Adrenal gland (tissue), 12 donors: ENCODE results near the gene RASGRP2. TPM values are rescaled to one million over a fixed set of nuclear protein-coding genes. Genes with fewer than 3 reads are reported as not detected.

Experiments used
- DNase-seq, 7 donors: peaks; one replicate each; pipeline ENCODE4 v3.0.0-alpha.2; 2019 to 2020
- H3K27ac ChIP-seq, 5 donors: fragments of 200-600 bp; sonication (generic) in 4 of 5; 1 replicate in 3 of 5; 2 replicates in 2 of 5; pipeline versions ENCODE4 v1.5.1 to v1.8.0; 2016 to 2020; ENCODE audit warnings: mild to moderate bottlenecking in 1 of 5
- H3K27me3 ChIP-seq: fragments of 200-600 bp; 2 replicates; pipeline ENCODE4 v1.8.0; 2021
- H3K36me3 ChIP-seq, 2 donors: fragments of 200-600 bp; replicated peaks in 1 of 2; 1 replicate in 1 of 2; 2 replicates in 1 of 2; pipeline versions ENCODE4 v1.5.1 to v1.8.0; 2018 to 2022
- H3K4me1 ChIP-seq, 2 donors: fragments of 200-600 bp; replicated peaks in 1 of 2; 1 replicate in 1 of 2; 2 replicates in 1 of 2; pipeline versions ENCODE4 v1.5.1 to v1.8.0; 2018 to 2021
- H3K4me3 ChIP-seq, 4 donors: fragments of 200-600 bp; sonication (generic) in 3 of 4; one replicate each; pipeline ENCODE4 v1.5.1; 2016 to 2018
- H3K9me3 ChIP-seq, 3 donors: fragments of 200-600 bp; sonication (generic) in 1 of 3; replicated peaks in 1 of 3; 1 replicate in 2 of 3; 2 replicates in 1 of 3; pipeline versions ENCODE4 v1.5.1 to v1.8.0; 2016 to 2021
- POLR2A ChIP-seq, 2 donors: fragments of 450-650 bp; IDR thresholded peaks; one replicate each; pipeline ENCODE4 v1.6.1; 2017; ENCODE audit warnings: antibody characterized with exemption in 2 of 2, mild to moderate bottlenecking in 2 of 2, moderate library complexity in 1 of 2
- WGBS, 4 donors: extraction: QIAGEN DNeasy Blood & Tissue Kit in 2 of 4; methylation state at CpG; one replicate each; pipeline versions ENCODE4 v1.1.5 to v1.1.7; 2013 to 2017; 5-methylcytosine and 5-hydroxymethylcytosine counted together
- intact Hi-C, 2 donors: fragments of 100-400 bp; cut with DNase I; formaldehyde crosslinking; loops; one replicate each; pipeline versions ENCODE4 v1.14.1 to v1.15.0; 2022 to 2023
- polyA plus RNA-seq, 3 donors: library from polyadenylated mRNA; stranded (reverse); fragments of 200-250 nt in 2 of 3; fragments of 350-450 nt in 1 of 3; fragmentation: Illumina TruSeq in 1 of 3; extraction: RNeasy Lipid Tissue Mini Kit (QIAGEN cat#74804) in 1 of 3; gene quantifications; one replicate each; pipeline ENCODE4 v1.2.3, GENCODE V29; 2013 to 2014
- total RNA-seq, 9 donors: library from RNA; depleted of rRNA in 4 of 9; stranded (reverse); fragments of >200 nt in 4 of 9; fragments of 120-200 nt in 1 of 9; fragmentation: NEBNext Ultra II Directional in 1 of 9; extraction: Animal tissue kit (Norgen Biotek cat#: 25700) in 1 of 9; gene quantifications; one replicate each; pipeline versions ENCODE4 v1.1.0 to v1.2.4, GENCODE V29; 2013 to 2023
- TF ChIP-seq, protein P1 (sequence below), 6 experiments: fragments of 450-650 bp in 4 of 6; fragments of 200-600 bp in 2 of 6; sonication (generic) in 1 of 6; IDR thresholded peaks; 1 replicate in 5 of 6; 2 replicates in 1 of 6; pipeline versions ENCODE4 v1.5.1 to v1.8.0; 2016 to 2021; ENCODE audit warnings: antibody characterized with exemption in 6 of 6, mild to moderate bottlenecking in 2 of 6, moderate library complexity in 1 of 6
- donor health status: healthy with polysubstance abuse.
- donor health status: Bipolar disorder and iron deficiency.
- donor health status: DM: yes; HTN: yes; CAD: no.
- donor health status: DM: no; HTN: no; CAD: no.
- donor health status: DM: no; HTN: no; CAD: no.
- donor health status: DM: yes; HTN: yes; CAD: no.

Gene RASGRP2
- total and polyA plus RNA-seq, 12 donors: 3.6 to 81.9 (median 12.3) TPM

DNA sequence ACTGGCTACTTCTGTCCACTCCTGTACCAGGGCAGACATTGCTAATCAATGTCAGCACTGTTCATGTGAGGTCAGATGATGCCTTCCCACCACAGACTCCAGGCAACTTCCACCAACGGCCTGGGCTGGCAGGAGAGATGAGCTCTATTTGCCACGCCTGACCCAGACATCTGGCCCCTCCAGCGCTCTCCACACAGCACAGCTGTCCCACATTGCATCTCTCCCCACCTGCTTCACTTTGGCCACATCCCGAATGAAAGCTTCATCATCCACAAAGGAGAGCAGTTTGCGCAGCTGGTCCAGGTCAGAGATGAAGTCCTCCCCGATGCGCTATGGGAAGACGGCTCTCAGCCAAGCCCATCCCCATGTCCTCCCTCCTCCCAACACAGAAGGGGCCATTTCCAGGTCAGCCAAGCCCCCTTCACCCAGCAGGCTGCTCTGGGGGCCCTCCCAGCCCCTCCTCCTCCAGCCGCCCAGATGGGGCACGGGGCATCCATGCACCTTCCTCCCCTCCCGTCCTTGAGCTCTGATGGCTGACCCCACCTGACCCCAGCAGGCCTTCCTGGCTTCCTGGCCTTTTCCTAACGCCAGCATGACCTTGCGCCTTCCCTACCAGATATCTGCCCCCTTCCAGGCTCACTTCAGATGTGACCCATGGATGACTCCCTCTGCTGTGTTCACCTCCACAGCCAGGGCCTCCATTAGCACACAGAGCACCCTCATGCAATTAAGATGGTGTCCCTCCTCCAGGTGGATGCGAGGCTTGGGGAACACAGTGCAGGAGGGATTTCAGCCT lies 8.4 kb upstream of the RASGRP2 start:
- H3K27ac ChIP-seq: no peak overlapping the region
- WGBS, 4 donors: 71 to 82% (median 81%) methylated on average over 9 to 14 of the region's 14 CpGs
- no peaks in the 10 kb centered on the region for H3K27me3 ChIP-seq
- TF ChIP-seq POLR2A (IDR thresholded peaks at IDR 0.05): no peak
- TF ChIP-seq, protein P1, sequence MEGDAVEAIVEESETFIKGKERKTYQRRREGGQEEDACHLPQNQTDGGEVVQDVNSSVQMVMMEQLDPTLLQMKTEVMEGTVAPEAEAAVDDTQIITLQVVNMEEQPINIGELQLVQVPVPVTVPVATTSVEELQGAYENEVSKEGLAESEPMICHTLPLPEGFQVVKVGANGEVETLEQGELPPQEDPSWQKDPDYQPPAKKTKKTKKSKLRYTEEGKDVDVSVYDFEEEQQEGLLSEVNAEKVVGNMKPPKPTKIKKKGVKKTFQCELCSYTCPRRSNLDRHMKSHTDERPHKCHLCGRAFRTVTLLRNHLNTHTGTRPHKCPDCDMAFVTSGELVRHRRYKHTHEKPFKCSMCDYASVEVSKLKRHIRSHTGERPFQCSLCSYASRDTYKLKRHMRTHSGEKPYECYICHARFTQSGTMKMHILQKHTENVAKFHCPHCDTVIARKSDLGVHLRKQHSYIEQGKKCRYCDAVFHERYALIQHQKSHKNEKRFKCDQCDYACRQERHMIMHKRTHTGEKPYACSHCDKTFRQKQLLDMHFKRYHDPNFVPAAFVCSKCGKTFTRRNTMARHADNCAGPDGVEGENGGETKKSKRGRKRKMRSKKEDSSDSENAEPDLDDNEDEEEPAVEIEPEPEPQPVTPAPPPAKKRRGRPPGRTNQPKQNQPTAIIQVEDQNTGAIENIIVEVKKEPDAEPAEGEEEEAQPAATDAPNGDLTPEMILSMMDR (IDR thresholded peaks at IDR 0.05): no peak
- H3K36me3 ChIP-seq: no peaks in the 10 kb centered on the region
- DNase-seq: no peak
- intact Hi-C loops: no loop called here
- no peaks in the 10 kb centered on the region for H3K9me3 ChIP-seq
- no peak overlapping the region for H3K4me3 ChIP-seq
- H3K4me1 ChIP-seq: no peaks in the 10 kb centered on the region

DNA sequence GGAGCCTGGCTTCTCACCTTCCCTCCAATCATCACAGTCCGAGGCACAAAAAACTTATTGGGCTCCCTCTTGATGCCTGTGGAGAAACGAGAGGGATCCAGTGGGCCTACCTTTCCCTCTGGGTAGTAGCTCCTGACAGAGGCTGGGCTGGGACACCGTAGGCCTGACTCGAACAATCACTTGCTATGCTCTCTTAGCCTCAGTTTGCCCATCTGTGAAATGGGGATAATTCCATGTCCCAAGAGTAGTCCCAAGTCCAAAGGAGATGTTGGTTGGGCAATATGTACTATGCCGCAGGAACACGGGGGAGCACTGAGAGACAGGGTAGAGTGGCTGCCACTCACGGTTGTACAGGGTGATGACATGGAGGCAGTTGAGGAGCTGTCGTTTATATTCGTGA lies 7.6 kb upstream of the RASGRP2 start:
- no peak overlapping the region for H3K4me3 ChIP-seq
- DNase-seq: no peak
- no peak overlapping the region for H3K27ac ChIP-seq
- H3K9me3 ChIP-seq: no peaks in the 10 kb centered on the region
- no peaks in the 10 kb centered on the region for H3K27me3 ChIP-seq
- WGBS, 4 donors: 89 to 96% (median 94%) methylated on average over 9 of the region's 9 CpGs
- H3K36me3 ChIP-seq: no peaks in the 10 kb centered on the region
- no peak for TF ChIP-seq POLR2A (IDR thresholded peaks at IDR 0.05)
- TF ChIP-seq, protein P1 (IDR thresholded peaks at IDR 0.05): no peak
- H3K4me1 ChIP-seq: no peaks in the 10 kb centered on the region
- intact Hi-C loops: no loop called here

DNA sequence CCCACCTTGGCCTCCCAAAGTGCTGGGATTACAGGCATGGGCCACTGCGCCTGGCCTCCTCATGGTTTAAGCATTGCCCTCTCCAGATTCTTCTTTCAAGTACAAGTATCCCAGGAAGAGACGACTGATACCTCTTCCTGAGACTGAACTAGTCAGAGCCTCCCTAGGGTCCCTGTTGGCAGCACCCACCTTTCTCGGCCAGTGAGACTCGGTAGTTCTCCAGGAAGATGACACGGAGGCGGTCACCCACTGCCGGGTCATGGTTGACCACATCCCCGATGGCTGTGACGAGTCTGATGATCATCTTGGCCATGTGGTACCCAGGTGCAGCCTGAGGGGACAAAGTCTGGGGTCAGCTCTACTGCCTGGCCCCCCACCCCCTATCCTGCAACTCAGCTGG lies 7.2 kb upstream of the RASGRP2 start:
- intact Hi-C loops: no loop called here
- no peak for DNase-seq
- 91 to 99% (median 93%) methylated on average over 7 to 9 of the region's 9 CpGs for WGBS, 4 donors
- H3K27me3 ChIP-seq: no peaks in the 10 kb centered on the region
- no peak overlapping the region for H3K4me3 ChIP-seq
- no peaks in the 10 kb centered on the region for H3K9me3 ChIP-seq
- TF ChIP-seq, protein P1 (IDR thresholded peaks at IDR 0.05): no peak
- TF ChIP-seq POLR2A (IDR thresholded peaks at IDR 0.05): no peak
- H3K36me3 ChIP-seq: no peaks in the 10 kb centered on the region
- no peak overlapping the region for H3K27ac ChIP-seq
- H3K4me1 ChIP-seq: peaks cover 0 to 2% of the 10 kb centered on the region in 2 donors

DNA sequence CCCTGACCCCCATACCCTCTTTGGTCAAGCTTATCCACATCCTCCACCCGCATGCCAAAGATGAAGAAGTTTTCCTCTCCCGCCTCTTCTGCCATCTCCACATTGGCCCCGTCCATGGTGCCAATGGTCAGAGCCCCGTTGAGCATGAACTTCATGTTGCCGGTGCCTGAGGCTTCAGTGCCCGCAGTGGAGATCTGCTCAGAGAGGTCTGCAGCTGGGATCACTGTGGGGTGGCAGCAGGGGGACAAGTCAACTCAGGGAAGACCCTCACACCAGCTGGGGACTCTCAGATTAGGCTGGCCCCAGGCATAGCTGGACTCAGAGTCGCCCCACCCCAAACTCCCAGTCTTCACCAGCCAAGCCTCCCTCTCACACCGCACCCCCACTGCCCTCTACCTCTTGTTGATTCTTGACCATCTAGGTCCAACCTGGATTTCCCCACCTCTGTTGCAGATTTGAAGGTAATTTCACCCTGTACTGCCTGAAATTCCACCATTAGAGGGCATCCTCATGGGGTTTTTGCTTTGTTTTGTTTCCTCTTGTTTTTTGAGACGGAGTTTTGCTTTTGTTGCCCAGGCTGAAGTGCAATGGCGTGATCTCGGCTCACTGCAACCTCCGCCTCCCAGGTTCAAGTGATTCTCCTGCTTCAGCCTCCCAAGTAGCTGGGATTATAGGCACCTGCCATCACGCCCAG lies 6.6 kb upstream of the RASGRP2 start:
- no peak overlapping the region for H3K27ac ChIP-seq
- no peak for DNase-seq
- no peak for TF ChIP-seq POLR2A (IDR thresholded peaks at IDR 0.05)
- TF ChIP-seq, protein P1 (IDR thresholded peaks at IDR 0.05): no peak
- intact Hi-C loops: no loop called here
- no peak overlapping the region for H3K4me3 ChIP-seq
- H3K36me3 ChIP-seq: no peaks in the 10 kb centered on the region
- WGBS, 4 donors: 89 to 95% (median 93%) methylated on average over 13 of the region's 13 CpGs
- H3K27me3 ChIP-seq: no peaks in the 10 kb centered on the region
- H3K9me3 ChIP-seq: no peaks in the 10 kb centered on the region
- peaks cover 0 to 8% of the 10 kb centered on the region in 2 donors for H3K4me1 ChIP-seq
